ENCODE measurements around the gene PRKD1. TPM values are rescaled to one million over a fixed set of nuclear protein-coding genes. Genes with fewer than 3 reads are reported as not detected.

The PRKD1 gene
- total and polyA plus RNA-seq, 2 of the 13 experiments (the other 11 are each of a cell fraction or from before 2014, with no cell fraction given): 0.22 to 1.3 TPM

GRCh38 chr14:29548948-29549370 is 378.7 kb downstream of the PRKD1 start:
- no peaks in the 10 kb centered on the region for H3K27me3 ChIP-seq (ENCODE audit: control insufficient read depth in 1 of 2, insufficient read depth in 2 of 2, low read length in 2 of 2)
- no peak overlapping the region for H3K27ac ChIP-seq (ENCODE audit: extremely low read length, insufficient read depth, low read length)
- POLR2A ChIA-PET: no interaction called here
- DNase-seq (ENCODE audit: low spot score) (peak; percentile 70), FAIRE-seq (peak; percentile 67), ATAC-seq (peak; percentile 95)
- H2AFZ ChIP-seq (ENCODE audit: low read length): no peak overlapping the region
- CTCF ChIA-PET (ENCODE audit: low intra/inter-chr PET ratio, low total read pairs): interaction anchor here (1.1 to 3.4 kb wide), 4 partner anchors 454 to 894 kb away, joined by 4 to 54 read pairs (median 20); no protein-coding TSS in a partner anchor
- WGBS (ENCODE audit: low lambda C conversion rate): under 1% methylated on average over 2 of the region's 2 CpGs
- H3K4me2 ChIP-seq (ENCODE audit: low read depth, low read length): no peak overlapping the region
- no peaks in the 10 kb centered on the region for H3K9me3 ChIP-seq (ENCODE audit: low read length)
- intact Hi-C loops (cut with micrococcal nuclease; ENCODE audit: unreplicated experiment) (loop anchor here (1.0 to 2.0 kb wide), 3 partner anchors 456 to 722 kb away; no protein-coding TSS in a partner anchor), in situ Hi-C loops (cut with HindIII; ENCODE audit: extremely low pct_ligation_motif_present, low pct_unique_long_range_greater_than_20kb) (no loop called here)
- H4K20me1 ChIP-seq (ENCODE audit: insufficient read depth, low read length): no peaks in the 10 kb centered on the region
- no peak overlapping the region for H3K4me3 ChIP-seq (replicated peaks in 1 of 3; ENCODE audit: insufficient read depth in 1 of 3, low read depth in 2 of 3, low read length in 3 of 3)
- no peaks in the 10 kb centered on the region for H3K36me3 ChIP-seq (replicated peaks in 1 of 2; ENCODE audit: control insufficient read depth in 1 of 2, insufficient read depth in 2 of 2, low read length in 2 of 2)
- no peaks in the 10 kb centered on the region for H3K4me1 ChIP-seq (ENCODE audit: insufficient read depth, low read length)
- no TSS peak for BruUV-seq (replicated peaks)
- H3K79me2 ChIP-seq (ENCODE audit: insufficient read depth, low read length): no peaks in the 10 kb centered on the region
- no peak overlapping the region for H3K9ac ChIP-seq (ENCODE audit: insufficient read depth, low read depth, low read length)
- no peak for TF ChIP-seq BORCS8-MEF2B (CRISPR knock-in tag; IDR thresholded peaks at IDR 0.05)
- no peak for TF ChIP-seq NR2C2 (CRISPR knock-in tag; IDR thresholded peaks at IDR 0.05; ENCODE audit: borderline replicate concordance)
- TF ChIP-seq HDAC6 (IDR thresholded peaks at IDR 0.05; ENCODE audit: low read depth, low read length): no peak
- TF ChIP-seq RAD21 (CRISPR knock-in tag; IDR thresholded peaks at IDR 0.05): no peak
- no peak for TF ChIP-seq PHF21A (CRISPR knock-in tag; IDR thresholded peaks at IDR 0.05)
- no peak for TF ChIP-seq ZBTB38 (CRISPR knock-in tag; IDR thresholded peaks at IDR 0.05)
- peak; percentile 73 for TF ChIP-seq HNRNPK (IDR thresholded peaks at IDR 0.05; ENCODE audit: low read depth, low read length, poor library complexity, severe bottlenecking)
- no peak for TF ChIP-seq GATAD1 (CRISPR knock-in tag; IDR thresholded peaks at IDR 0.05)
- no peak for TF ChIP-seq BCL3 (CRISPR knock-in tag; IDR thresholded peaks at IDR 0.05)
- no peak for TF ChIP-seq ZIK1 (CRISPR knock-in tag; IDR thresholded peaks at IDR 0.05; ENCODE audit: borderline replicate concordance, low read depth)
- no peak for TF ChIP-seq HOXA3 (CRISPR knock-in tag; IDR thresholded peaks at IDR 0.05)
- no peak for TF ChIP-seq ATF2 (CRISPR knock-in tag; IDR thresholded peaks at IDR 0.05)
- no peak for TF ChIP-seq NR2F2 (IDR thresholded peaks at IDR 0.05; ENCODE audit: borderline replicate concordance, low read depth)
- no peak for TF ChIP-seq JUND (CRISPR knock-in tag; IDR thresholded peaks at IDR 0.05)
- peak; percentile 79 for TF ChIP-seq PATZ1 (CRISPR knock-in tag; IDR thresholded peaks at IDR 0.05)
- TF ChIP-seq THRA (CRISPR knock-in tag; IDR thresholded peaks at IDR 0.05; ENCODE audit: borderline replicate concordance): no peak
- no peak for TF ChIP-seq ZNF138 (CRISPR knock-in tag; IDR thresholded peaks at IDR 0.05; ENCODE audit: low read depth)
- TF ChIP-seq AGO1 (IDR thresholded peaks at IDR 0.05; ENCODE audit: low read depth, low read length, poor library complexity, severe bottlenecking): no peak
- TF ChIP-seq ZNF354B (CRISPR knock-in tag; IDR thresholded peaks at IDR 0.05): no peak

All from HepG2 (cell line).